Immature natural killer cell (primary cell): Measurements from ENCODE around the gene TMEM134. TPM values are rescaled to one million over a fixed set of nuclear protein-coding genes. Genes with fewer than 3 reads are reported as not detected.
"Not testable (repeated sequence)": the region's sequence is repeated elsewhere in the genome, so short reads cannot be mapped to it uniquely, and the experiment has no call there.

Experiments used
- DNase-seq, 3 donors: peaks; one replicate each; pipeline ENCODE4 v3.0.0; 2022; ENCODE audit warnings: mixed read lengths in 1 of 3
- H3K27ac Mint-ChIP-seq, 6 donors: one replicate each; pipeline ENCODE4 v1.8.0; 2020; ENCODE audit warnings: mixed read lengths in 6 of 6, mild to moderate bottlenecking in 5 of 6, inconsistent platforms in 4 of 6, moderate library complexity in 3 of 6
- H3K27me3 Mint-ChIP-seq, 3 donors: one replicate each; pipeline ENCODE4 v1.8.0; 2020 to 2021; ENCODE audit warnings: low read depth in 3 of 3, mild to moderate bottlenecking in 3 of 3, mixed read lengths in 3 of 3, moderate library complexity in 3 of 3, inconsistent platforms in 1 of 3
- H3K36me3 Mint-ChIP-seq, 3 donors: one replicate each; pipeline ENCODE4 v1.8.0; 2020; ENCODE audit warnings: mixed read lengths in 3 of 3, inconsistent platforms in 2 of 3, mild to moderate bottlenecking in 2 of 3
- H3K4me1 Mint-ChIP-seq, 2 donors: one replicate each; pipeline ENCODE4 v1.8.0; 2020; ENCODE audit warnings: inconsistent platforms in 2 of 2, mild to moderate bottlenecking in 2 of 2, mixed read lengths in 2 of 2, moderate library complexity in 1 of 2
- H3K4me3 Mint-ChIP-seq, 5 donors: one replicate each; pipeline ENCODE4 v1.8.0; 2020; ENCODE audit warnings: mild to moderate bottlenecking in 5 of 5, mixed read lengths in 5 of 5, inconsistent platforms in 3 of 5, moderate library complexity in 3 of 5
- H3K9me3 Mint-ChIP-seq, 6 donors: one replicate each; pipeline ENCODE4 v1.8.0; 2020; ENCODE audit warnings: mild to moderate bottlenecking in 6 of 6, mixed read lengths in 6 of 6, inconsistent platforms in 4 of 6, moderate library complexity in 3 of 6
- polyA plus RNA-seq, 3 donors: library from polyadenylated mRNA; unstranded; fragments of 300-500 nt; fragmentation: Illumina TruSeq; gene quantifications; one replicate each; pipeline ENCODE4 v1.2.3, GENCODE V29; 2021

TMEM134 gene
- polyA plus RNA-seq: 100 to 1,000 TPM; 154 to 255 (median 189) TPM

- Mint-ChIP-seq H3K9me3 (no peaks in the 10 kb centered on the region), H3K27ac (peak within 1 kb of the TSS; percentile 70 to 92 (median 86)), H3K27me3 (peaks cover 0 to 9% (median 3%) of the 10 kb centered on the region in 3 donors), H3K4me3 (peak within 1 kb of the TSS; percentile 82 to 87 (median 83)), H3K36me3 (no peaks in the 10 kb centered on the region), H3K4me1 (peaks cover 24 to 26% of the 10 kb centered on the region in 2 donors)
- DNase-seq: peak; percentile 85 to 90 (median 89)
These were observed at the start of gene TMEM134 for GRCh38 chr11:67468759-67469507. Gene TMEM134 (minus strand): TSS chr11:67469251. CDS start chr11:67469192, 59 bp downstream.

GRCh38 chr11:67517784-67518552 lies 48.9 kb upstream of the TMEM134 start:
- H3K27me3 Mint-ChIP-seq: peaks cover 0 to 10% (median 7%) of the 10 kb centered on the region in 3 donors
- H3K4me1 Mint-ChIP-seq: no peaks in the 10 kb centered on the region
- H3K27ac Mint-ChIP-seq: no peak overlapping the region
- H3K4me3 Mint-ChIP-seq: no peak overlapping the region
- no peaks in the 10 kb centered on the region for H3K36me3 Mint-ChIP-seq
- no peaks in the 10 kb centered on the region for H3K9me3 Mint-ChIP-seq
- DNase-seq: no peak

GRCh38 chr11:67516806-67517205 lies 47.8 kb upstream of the TMEM134 start:
- Mint-ChIP-seq H3K9me3 (no peaks in the 10 kb centered on the region), H3K4me3 (no peak overlapping the region), H3K36me3 (no peaks in the 10 kb centered on the region), H3K27ac (no peak overlapping the region), H3K27me3 (peaks cover 0 to 14% (median 8%) of the 10 kb centered on the region in 3 donors), H3K4me1 (no peaks in the 10 kb centered on the region)
- no peak for DNase-seq

GRCh38 chr11:67514116-67514515 lies 45.1 kb upstream of the TMEM134 start:
- H3K27me3 Mint-ChIP-seq: peaks cover 3 to 17% (median 13%) of the 10 kb centered on the region in 3 donors
- H3K27ac Mint-ChIP-seq: no peak overlapping the region
- DNase-seq: no peak
- H3K9me3 Mint-ChIP-seq: no peaks in the 10 kb centered on the region
- peaks cover under 1 to 2% of the 10 kb centered on the region in 2 donors for H3K4me1 Mint-ChIP-seq
- no peaks in the 10 kb centered on the region for H3K36me3 Mint-ChIP-seq
- no peak overlapping the region for H3K4me3 Mint-ChIP-seq

GRCh38 chr11:67511558-67511957 lies 42.5 kb upstream of the TMEM134 start:
- not testable (repeated sequence) for H3K27ac Mint-ChIP-seq, H3K9me3 Mint-ChIP-seq, H3K4me3 Mint-ChIP-seq, DNase-seq, H3K36me3 Mint-ChIP-seq
- Mint-ChIP-seq H3K4me1 (peaks cover 19 to 22% of the 10 kb centered on the region in 2 donors), H3K27me3 (peaks cover 16 to 24% (median 24%) of the 10 kb centered on the region in 3 donors)

- Mint-ChIP-seq H3K9me3 (no peaks in the 10 kb centered on the region), H3K36me3 (no peaks in the 10 kb centered on the region), H3K27ac (peak overlapping the region in 4 of 6 donors; percentile 25 to 64 (median 62)), H3K27me3 (peaks cover 20 to 26% (median 20%) of the 10 kb centered on the region in 3 donors), H3K4me1 (peaks cover 32 to 36% of the 10 kb centered on the region in 2 donors), H3K4me3 (peak overlapping the region in 4 of 5 donors; percentile 40 to 59 (median 52))
- no peak for DNase-seq
These were observed 40.9 kb upstream of the TMEM134 start for GRCh38 chr11:67510023-67510345.

DNA sequence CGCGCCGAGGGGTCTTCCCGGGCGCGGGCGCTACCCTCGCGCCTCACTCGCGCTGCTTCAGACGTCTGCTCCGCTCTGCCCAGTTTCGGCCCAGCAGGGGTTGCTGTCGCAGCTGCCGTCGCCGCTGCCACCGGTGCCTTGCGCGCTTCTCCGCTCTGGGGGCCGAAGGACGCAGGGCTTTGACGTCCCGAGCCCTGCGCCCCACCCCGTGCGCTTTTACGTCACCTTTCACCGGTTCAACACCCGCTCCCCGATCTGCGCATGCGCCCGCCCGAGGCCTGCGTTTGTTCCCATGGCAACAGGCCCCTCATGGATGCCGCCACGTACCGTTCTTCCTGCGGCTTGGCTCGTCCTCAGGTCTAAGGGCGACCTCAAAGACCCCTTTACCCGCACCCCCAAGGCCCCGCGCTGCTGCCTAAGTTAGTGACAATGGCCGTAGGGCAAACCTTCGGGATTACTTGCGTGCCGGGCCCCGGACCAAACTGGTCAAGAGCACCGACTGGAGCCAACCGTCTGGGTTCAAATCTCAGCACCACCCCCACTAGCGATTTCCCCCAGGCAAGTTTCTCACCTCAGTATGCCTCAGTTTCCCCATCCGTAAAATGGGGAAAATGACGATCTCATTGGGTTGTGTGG lies 39.6 kb upstream of the TMEM134 start:
- peaks cover 17 to 31% (median 23%) of the 10 kb centered on the region in 3 donors for H3K27me3 Mint-ChIP-seq
- no peaks in the 10 kb centered on the region for H3K9me3 Mint-ChIP-seq
- DNase-seq: peak; percentile 99
- H3K27ac Mint-ChIP-seq: peak overlapping the region; percentile 93 to 98 (median 98)
- H3K36me3 Mint-ChIP-seq: no peaks in the 10 kb centered on the region
- H3K4me3 Mint-ChIP-seq: peak overlapping the region; percentile 85 to 92 (median 90)
- peaks cover 35 to 36% of the 10 kb centered on the region in 2 donors for H3K4me1 Mint-ChIP-seq

DNA sequence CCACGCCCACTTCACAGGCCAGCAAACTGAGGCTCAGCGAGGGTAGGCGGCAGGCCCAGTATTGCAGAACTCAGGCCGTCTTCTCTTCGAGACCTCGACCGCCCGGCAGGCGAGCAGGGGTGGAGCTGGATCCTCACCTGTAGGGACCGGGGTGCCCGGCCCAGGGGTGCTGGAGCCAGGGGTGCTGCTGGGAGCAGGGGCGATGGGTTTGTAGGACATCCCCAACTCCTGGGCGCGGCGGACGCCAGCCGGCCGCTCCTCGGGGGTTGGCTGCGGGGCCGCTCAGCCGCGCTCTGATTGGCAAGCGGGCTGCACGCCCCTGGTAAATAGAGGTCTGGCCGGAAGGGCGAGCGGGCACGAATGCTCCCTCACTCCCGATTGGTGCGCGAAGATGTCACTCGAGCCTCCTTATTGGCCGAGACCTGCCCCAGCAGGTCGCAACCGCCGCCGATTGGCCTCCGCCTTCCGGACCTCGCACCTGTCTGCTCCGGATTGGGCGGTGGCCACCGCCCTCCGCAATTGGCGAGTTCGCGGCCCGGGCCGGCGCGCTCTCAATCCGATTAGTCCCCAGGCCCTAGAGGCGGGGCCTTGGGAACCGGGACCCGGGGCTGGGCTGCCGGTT lies 38.9 kb upstream of the TMEM134 start, which contains the start of gene CDK2AP2:
TSS of gene CDK2AP2 (minus strand) at position 299 of the 622 bp plus-strand sequence. CDS start at position 219, 80 bp downstream.
- Mint-ChIP-seq H3K27me3 (peaks cover 14 to 31% (median 23%) of the 10 kb centered on the region in 3 donors), H3K36me3 (peaks cover 0 to 1% (median 0%) of the 10 kb centered on the region in 3 donors), H3K9me3 (no peaks in the 10 kb centered on the region), H3K27ac (peak within 1 kb of the TSS; percentile 96 to 98 (median 98)), H3K4me3 (peak within 1 kb of the TSS; percentile 85 to 92 (median 90)), H3K4me1 (peaks cover 39 to 40% of the 10 kb centered on the region in 2 donors)
- peak; percentile 95 to 97 (median 97) for DNase-seq

- Mint-ChIP-seq H3K36me3 (peaks cover 0 to 5% (median 0%) of the 10 kb centered on the region in 3 donors), H3K4me3 (peak overlapping the region; percentile 85 to 92 (median 90)), H3K27me3 (peaks cover 10 to 30% (median 23%) of the 10 kb centered on the region in 3 donors), H3K27ac (peak overlapping the region; percentile 96 to 98 (median 98)), H3K4me1 (peaks cover 43% of the 10 kb centered on the region in 2 donors), H3K9me3 (no peaks in the 10 kb centered on the region)
- no peak for DNase-seq
These were observed 38.3 kb upstream of the TMEM134 start for GRCh38 chr11:67507242-67507863.

DNA sequence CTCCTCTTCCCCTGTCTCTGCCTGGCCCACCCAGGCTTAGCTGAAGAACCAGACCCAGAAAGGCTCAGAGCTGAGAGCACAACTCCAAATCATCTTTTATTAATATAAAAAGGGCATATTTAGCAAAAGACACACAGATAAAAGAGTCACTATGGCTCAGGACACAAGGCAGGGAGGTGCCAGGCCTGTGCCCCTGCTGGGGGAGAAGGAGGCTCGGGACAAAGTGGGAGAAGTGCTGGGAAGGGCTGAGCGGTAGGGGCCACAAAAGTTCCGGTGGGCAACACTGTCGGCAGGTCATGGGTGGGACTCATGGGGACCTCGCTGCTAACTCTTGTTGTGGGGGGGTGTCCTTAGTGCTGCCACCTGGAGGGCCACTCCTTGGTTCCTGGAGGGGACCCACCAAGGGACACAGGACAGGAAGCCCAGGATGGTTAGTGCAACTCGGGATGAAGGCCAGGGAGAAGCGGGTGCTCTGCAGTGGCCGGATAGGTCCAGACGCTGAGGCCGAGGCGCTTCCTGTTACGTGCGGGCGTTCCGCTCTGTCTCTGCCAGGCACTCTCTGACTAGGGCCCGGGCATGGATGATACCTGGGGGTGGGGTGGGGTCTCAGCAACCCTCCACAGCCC lies 37.5 kb upstream of the TMEM134 start:
- H3K9me3 Mint-ChIP-seq: no peaks in the 10 kb centered on the region
- peaks cover 0 to 5% (median 0%) of the 10 kb centered on the region in 3 donors for H3K36me3 Mint-ChIP-seq
- DNase-seq: peak in 1 of 3 donors; percentile 20
- peaks cover 10 to 29% (median 23%) of the 10 kb centered on the region in 3 donors for H3K27me3 Mint-ChIP-seq
- H3K4me3 Mint-ChIP-seq: peak overlapping the region; percentile 89 to 93 (median 90)
- peak overlapping the region; percentile 96 to 99 (median 98) for H3K27ac Mint-ChIP-seq
- H3K4me1 Mint-ChIP-seq: peaks cover 43% of the 10 kb centered on the region in 2 donors

GRCh38 chr11:67505605-67506396 lies 36.8 kb upstream of the TMEM134 start:
- H3K27me3 Mint-ChIP-seq: peaks cover 10 to 30% (median 23%) of the 10 kb centered on the region in 3 donors
- peak overlapping the region; percentile 96 to 99 (median 98) for H3K27ac Mint-ChIP-seq
- no peaks in the 10 kb centered on the region for H3K9me3 Mint-ChIP-seq
- H3K4me3 Mint-ChIP-seq: peak overlapping the region; percentile 86 to 93 (median 90)
- DNase-seq: peak; percentile 82 to 87 (median 84)
- peaks cover 48 to 49% of the 10 kb centered on the region in 2 donors for H3K4me1 Mint-ChIP-seq
- H3K36me3 Mint-ChIP-seq: peaks cover 5 to 9% (median 7%) of the 10 kb centered on the region in 3 donors
